Epithelial cell of prostate (primary cell): ENCODE results near the gene UBE2D2.
"Not testable (repeated sequence)": the region's sequence is repeated elsewhere in the genome, so short reads cannot be mapped to it uniquely, and the experiment has no call there.

Experiments
- DNase-seq: peaks from one replicate; pipeline ENCODE4 v3.0.0-alpha.2; 2011; ENCODE audit warnings: low read depth, low spot score
- H3K27ac ChIP-seq: fragments of 450-650 bp; 2 replicates; pipeline ENCODE4 v1.5.1; 2017; ENCODE audit warnings: mild to moderate bottlenecking

The UBE2D2 gene

DNA sequence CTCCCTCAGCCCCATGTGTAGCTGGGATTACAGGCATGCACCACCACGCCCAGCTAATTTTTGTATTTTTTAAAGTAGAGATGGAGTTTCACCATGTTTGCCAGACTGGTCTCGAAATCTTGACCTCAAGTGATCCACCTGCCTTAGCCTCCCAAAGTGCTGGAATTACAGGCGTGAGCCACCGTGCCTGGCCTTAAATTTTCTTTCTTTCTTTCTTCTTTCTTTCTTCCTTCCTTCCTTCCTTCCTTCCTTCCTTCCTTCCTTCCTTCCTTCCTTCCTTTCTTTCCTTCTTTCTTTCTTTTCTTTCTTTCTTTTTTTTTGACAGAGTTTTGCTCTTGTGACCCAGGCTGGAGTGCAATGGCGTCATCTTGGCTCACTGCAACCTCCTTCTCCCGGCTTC lies 14.5 kb upstream of the UBE2D2 start:
- DNase-seq, H3K27ac ChIP-seq: not testable (repeated sequence)

- H3K27ac ChIP-seq, result no peak overlapping the region
- no peak for DNase-seq
Measured at GRCh38 chr5:139549162-139549894, 11.8 kb upstream of the UBE2D2 start.

DNA sequence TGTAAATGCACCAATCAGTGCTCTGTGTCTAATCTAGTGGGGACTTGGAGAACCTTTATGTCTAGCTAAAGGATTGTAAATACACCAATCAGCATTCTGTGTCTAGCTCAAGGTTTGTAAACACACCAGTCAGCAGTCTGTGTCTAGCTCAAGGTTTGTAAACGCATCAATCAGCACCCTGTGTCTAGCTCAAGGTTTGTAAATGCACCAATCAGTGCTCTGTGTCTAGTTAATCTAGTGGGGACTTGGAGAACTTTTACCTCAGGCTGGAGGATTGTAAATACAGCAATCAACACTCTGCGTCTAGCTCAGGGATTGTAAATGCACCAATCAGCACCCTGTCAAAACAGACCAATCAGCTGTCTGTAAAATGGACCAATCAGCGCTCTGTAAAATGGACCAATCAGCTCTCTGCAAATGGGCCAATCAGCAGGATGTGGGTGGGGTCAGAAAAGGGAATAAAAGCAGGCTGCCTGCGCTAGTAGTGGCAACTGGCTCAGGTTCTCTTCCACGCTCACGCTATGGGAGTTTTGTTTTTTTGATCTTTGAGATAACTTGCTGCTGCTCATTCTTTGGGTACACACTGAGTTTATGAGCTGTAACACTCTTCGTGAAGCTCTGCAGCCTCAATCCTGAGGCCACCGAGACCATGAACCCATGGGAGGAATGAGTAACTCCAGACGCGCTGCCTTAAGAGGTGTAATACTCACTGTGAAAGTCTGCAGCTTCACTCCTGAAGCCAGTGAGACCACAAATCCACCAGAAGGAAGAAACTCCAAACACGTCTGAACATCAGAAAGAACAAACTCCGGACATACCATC lies 10.9 kb upstream of the UBE2D2 start:
- H3K27ac ChIP-seq, DNase-seq: not testable (repeated sequence)

DNA sequence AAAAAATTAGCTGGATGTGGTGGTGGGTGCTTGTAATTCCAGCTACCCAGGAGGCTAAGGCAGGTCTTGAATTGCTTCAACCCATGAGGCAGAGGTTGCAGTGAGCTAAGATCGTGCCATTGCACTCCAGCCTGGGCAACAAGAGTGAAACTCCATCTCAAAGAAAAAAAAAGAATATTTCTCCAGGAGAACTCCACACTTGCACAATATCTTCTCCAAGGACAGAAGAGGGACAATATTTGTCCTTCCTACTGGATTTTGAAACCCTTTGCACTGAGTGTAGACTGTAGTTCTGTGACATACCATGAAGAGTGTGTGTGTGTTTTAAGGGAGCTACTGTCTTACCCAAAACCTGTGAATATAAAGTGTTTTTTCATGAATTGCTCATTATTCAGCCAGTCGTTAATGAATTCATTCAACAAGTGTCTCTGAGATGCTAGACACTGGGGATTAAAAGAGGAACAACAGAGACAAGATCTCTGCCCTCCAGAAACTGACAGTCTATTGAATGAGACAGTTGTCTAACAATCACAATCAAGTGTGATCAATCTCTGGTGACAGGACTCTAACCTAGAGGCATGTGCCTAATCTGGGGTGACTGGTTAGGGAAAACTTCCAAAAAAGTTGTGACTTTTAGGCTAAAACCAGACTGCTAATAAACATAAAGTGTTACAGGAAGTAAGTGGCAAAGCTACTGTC lies 9.8 kb upstream of the UBE2D2 start:
- no peak overlapping the region for H3K27ac ChIP-seq
- DNase-seq, result no peak

GRCh38 chr5:139552893-139553575 lies 8.1 kb upstream of the UBE2D2 start:
- H3K27ac ChIP-seq, result no peak overlapping the region
- DNase-seq, result no peak

DNA sequence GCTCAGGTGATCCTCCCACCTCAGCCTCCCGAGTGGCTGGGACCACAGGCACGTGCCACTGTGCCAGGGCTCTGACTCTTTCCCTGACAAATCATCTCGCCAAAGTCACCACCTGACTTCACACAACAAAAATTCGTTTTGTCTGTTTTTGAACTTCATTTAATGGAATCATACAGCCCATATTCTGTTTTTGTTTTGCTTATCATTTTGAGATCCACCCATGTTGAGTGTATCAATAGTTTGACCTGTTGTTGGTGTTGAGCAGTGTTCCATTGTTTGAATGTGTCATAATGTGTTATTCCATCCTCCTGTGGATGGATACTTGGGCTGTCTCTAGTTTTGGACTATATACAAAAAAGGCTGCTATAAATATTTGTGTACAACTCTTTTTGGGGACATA lies 6.9 kb upstream of the UBE2D2 start:
- DNase-seq, result no peak
- no peak overlapping the region for H3K27ac ChIP-seq

GRCh38 chr5:139557811-139558210 lies 3.3 kb upstream of the UBE2D2 start:
- no peak overlapping the region for H3K27ac ChIP-seq

DNA sequence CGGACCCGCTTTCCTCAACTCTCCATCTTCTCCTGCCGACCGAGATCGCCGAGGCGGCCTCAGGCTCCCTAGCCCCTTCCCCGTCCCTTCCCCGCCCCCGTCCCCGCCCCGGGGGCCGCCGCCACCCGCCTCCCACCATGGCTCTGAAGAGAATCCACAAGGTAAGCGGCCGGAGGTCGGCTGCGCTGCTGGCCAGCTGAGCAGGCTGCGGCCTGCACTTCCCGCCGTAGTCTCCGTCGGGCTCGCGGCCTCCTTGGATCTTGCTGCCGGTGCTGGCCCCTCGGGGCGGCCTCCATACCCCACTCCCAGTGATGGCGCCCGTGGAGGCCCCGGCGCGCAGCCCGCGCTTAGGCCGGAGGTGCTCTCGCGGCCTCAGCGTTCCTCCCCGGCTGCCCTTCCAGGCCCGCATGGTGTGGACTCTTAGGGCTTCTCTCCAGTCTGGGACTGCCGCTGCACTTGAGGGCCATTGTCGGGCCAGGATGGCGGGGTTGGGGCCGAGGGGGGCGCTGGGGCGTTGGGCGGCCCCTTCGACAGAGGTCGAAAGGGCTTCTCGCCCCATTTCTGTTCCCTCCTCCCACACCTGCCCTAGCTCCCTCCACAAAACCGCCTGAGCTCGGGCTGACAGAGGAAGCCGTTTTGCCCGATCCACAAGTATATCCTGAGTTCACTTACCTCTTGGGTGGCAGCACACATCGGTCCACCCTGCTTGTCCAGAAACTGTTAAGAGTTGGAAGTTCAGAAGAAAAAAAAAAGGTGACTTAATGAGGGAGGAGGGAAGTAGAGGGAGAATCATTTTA lies 714 bp downstream of the UBE2D2 start:
- DNase-seq, result no peak
- H3K27ac ChIP-seq, result peak overlapping the region; percentile 88

More at GRCh38 chr5:139557811-139558210, 3.3 kb upstream of the UBE2D2 start:
- DNase-seq, result no peak

DNA sequence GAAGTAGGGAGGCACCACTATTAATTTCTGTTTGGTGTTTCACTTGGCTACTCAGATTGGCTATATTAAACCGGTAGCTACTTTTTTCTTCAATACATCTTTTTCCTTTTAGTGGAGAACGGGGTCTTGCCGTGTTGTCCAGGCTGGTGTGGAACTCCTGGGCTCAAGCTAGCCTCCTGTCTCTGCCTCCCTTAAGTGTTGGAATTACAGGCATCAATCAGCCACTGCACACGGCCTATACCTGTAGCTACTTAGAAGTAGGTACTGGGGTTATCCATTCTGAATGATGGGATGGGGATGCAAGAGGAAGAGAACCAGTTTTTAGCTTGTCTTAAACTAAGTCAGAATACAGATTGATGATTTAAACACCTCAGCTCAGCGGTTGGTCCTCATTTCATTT lies 1.7 kb downstream of the UBE2D2 start:
- H3K27ac ChIP-seq, result peak overlapping the region; percentile 88
- no peak for DNase-seq

DNA sequence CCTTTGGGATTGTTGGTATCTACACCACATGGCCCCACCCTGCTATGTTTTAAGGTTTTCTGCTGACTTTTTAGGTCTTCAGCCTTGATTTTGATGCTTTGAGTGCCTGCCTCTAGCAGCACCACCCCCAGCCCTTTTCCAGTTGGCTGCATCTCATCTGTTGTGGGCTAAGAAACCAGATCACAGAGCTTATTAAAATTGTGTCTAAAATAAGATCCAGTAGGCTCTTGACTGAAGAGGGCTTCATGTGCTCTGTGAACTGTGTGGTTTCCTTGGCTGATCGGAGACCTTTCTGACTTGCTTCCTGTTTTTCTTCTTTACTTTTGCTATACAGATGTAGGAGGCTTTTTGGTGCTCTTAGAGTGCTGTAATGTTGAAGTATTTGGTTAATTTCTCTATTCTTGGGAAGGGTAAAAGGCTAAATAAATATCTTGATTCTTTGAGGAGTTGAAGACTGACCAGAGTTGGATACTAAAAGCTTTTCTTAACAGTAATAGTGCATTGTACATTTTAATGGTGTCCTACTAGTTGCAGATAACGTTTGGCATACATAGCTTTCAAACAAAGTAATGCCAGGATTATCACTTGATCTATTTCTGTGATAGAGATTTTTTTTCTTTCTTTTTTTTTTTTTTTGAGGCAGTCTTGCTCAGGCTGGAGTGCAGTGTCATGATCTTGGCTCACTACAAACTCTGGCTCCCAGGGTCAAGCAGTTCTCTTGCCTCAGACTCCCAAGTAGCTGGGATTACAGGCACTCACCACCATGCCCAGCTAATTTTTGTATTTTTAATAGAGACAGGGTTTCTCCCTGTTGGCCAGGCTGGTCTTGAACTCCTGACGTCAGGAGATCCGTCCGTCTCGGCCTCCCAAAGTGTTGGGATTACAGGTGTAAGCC lies 4.5 kb downstream of the UBE2D2 start:
- no peak for DNase-seq
- H3K27ac ChIP-seq, result no peak overlapping the region

DNA sequence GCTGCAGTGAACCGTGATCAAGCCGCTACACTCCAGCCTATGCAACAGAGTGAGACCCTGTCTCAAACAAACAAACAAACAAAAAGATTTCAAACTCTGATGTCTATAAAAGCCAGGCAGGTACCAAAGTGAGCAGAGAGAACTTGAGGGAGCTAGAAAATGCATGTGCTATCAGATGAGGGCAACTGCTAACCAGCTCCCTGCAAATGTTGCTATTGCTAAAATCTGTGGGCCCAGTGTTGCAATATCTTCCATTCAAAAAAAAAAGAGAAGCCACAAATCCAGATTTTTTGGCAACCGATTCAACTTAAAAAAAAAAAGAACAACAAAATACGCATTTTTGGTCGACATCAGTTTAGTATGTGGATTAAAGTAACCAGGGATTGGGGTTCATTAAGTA lies 5.5 kb downstream of the UBE2D2 start:
- no peak overlapping the region for H3K27ac ChIP-seq
- no peak for DNase-seq

DNA sequence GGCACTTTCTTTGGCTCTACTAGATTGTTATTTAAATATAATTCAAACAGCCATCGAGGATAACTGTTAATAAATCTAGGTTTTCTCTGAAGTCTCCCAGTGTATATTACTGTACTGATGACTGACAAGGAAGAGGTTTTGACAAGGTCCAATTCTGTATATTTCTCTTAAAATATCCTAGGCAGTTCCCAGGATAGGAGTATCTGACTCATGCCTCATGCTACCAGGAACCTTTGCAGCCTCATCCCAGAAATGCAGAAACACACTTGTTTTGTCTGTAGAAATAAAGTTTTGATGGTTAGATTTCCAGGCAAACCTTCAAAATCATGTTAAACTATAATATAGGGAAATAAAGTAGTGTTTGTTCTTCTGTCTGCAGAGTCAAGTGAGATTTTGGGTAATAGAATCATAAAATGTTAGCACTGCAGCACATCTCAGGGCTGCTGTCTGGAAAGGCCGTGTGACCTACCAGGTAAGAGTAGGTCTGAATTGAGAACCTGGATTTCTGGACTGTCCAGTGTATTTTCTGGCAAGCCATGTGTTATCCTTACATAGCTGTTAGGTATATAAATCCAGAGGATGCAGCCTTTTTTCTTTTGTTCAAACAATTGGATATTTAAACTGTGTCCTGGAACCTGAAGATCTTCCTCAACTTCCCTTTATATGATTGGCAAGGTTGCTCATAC lies 8.3 kb downstream of the UBE2D2 start:
- no peak overlapping the region for H3K27ac ChIP-seq
- no peak for DNase-seq

DNA sequence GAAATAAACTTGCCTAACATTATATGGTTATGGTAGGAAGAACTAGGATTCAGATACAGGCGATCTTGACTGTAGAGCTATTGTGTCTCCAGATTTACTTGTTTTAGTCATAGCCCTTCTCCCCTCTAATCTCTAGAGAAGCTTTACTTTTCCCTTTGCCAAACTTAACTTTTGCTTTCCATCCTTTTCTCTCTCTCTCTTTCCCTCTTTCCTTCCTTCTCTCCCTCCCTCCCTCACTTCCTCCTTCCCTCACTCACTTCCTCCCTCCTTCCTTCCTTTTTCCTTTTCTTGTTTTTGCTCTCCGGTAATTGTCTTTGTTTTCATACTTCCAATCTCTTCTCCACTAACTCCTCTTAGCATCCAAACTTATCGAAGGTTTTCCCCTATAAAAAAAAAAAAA lies 10.4 kb downstream of the UBE2D2 start:
- DNase-seq, result no peak
- no peak overlapping the region for H3K27ac ChIP-seq

DNA sequence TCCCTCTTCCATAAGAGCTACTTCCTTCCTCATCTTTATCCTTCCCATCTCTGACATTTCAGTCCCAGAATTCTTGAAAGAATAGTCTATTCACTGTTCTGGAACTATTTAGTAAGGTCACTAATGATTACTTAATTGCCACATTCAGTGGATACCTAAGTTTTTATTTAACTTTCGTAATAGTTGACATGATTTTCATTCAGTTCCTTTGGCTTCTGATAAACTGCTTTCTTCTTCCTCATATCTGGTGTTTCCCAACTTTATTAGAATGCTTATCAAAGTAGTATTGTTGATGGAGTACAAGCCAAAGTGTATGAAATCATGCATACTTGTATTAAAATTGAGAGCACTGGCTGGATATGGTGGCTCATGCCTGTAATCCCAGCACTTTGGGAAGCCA lies 10.8 kb downstream of the UBE2D2 start:
- H3K27ac ChIP-seq, result no peak overlapping the region
- DNase-seq, result no peak

DNA sequence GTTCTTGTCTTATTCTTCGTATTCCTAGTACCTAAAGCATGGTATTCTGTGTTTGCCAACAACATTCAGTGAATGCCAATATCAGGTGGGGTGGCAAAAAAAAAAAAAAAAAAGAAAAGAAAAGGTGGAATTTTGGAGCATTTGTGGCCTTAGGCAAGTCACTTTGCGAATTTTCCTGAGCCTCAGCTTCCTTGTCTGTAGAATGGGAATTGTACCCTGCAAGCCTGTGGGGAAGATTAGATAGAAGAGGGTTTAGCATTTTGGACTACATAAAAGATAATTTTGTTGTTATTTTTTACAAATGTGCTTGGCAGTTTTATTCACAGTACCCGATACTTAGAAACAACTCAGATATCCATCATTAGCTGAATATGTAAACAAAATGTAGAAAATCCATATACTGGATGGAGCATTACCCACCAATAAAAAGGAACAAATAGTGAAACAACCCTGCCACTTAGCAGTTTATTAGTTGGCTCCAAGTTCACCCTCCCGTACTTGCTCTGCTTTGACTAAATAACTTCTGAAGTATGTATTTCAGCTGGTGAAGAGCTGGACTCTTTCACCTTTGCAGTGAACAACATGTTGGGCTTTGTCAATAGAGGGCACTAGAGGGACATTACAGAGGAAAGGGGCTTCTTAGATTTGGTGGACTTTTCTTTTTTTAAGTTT lies 13.6 kb downstream of the UBE2D2 start:
- no peak overlapping the region for H3K27ac ChIP-seq

GRCh38 chr5:139575313-139575646 lies 14.1 kb downstream of the UBE2D2 start:
- DNase-seq, result no peak
- H3K27ac ChIP-seq, result no peak overlapping the region

More for the DNA sequence above, 13.6 kb downstream of the UBE2D2 start:
- DNase-seq, result no peak

DNA sequence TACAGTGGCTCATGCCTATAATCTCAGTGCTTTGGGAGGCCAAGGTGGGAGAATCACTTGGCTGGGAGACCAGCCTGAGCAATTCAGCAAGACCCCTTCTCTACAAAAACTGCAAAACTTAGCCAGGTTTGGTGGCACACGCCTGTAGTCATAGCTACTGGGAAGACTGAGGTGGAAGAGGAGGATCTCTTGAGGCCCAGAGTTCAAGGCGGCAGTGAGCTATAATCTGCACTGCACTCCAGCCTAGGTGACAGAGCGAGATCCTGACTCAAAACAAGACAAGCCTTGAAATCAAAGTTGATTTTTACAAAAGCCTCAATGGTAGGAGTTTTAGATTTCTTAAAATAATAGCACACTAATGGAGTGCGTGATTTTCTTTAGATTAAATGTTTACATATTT lies 14.6 kb downstream of the UBE2D2 start:
- DNase-seq, result no peak
- H3K27ac ChIP-seq, result no peak overlapping the region
